KMS-11 (cell line): Measurements from ENCODE around the gene CILP2.

ENCODE experiments used
- H2AFZ ChIP-seq: fragments of 200-600 bp; sonication (generic); 2 replicates; pipeline ENCODE4 v1.6.1; 2016; ENCODE audit warnings: antibody characterized with exemption, mixed run types, low read depth
- H3K27ac ChIP-seq: fragments of 200-600 bp; sonication (generic); 2 replicates; pipeline ENCODE4 v1.6.1; 2016; ENCODE audit warnings: mild to moderate bottlenecking, mixed run types
- H3K27me3 ChIP-seq: fragments of 200-600 bp; sonication (generic); 2 replicates; pipeline ENCODE4 v1.6.1; 2017; ENCODE audit warnings: mild to moderate bottlenecking, low read depth, mixed run types, moderate library complexity; ENCODE audit not compliant: insufficient read depth
- H3K36me3 ChIP-seq: fragments of 200-600 bp; sonication (generic); 2 replicates; pipeline ENCODE4 v1.6.1; 2017; ENCODE audit warnings: mild to moderate bottlenecking, mixed run types; ENCODE audit not compliant: insufficient read depth
- H3K4me1 ChIP-seq: fragments of 200-600 bp; sonication (generic); 2 replicates; pipeline ENCODE4 v1.6.1; 2016; ENCODE audit warnings: mild to moderate bottlenecking, low read depth, mixed run types; ENCODE audit not compliant: poor library complexity, severe bottlenecking
- H3K4me2 ChIP-seq: fragments of 200-600 bp; sonication (generic); 2 replicates; pipeline ENCODE4 v1.7.0; 2016; ENCODE audit warnings: mild to moderate bottlenecking, mixed run types
- H3K4me3 ChIP-seq: fragments of 200-600 bp; sonication (generic); IDR thresholded peaks from 2 replicates; pipeline ENCODE4 v1.6.1; 2017; ENCODE audit warnings: low read depth, low read length, mixed read lengths; ENCODE audit not compliant: insufficient read depth
- H3K79me2 ChIP-seq: fragments of 200-600 bp; sonication (generic); 2 replicates; pipeline ENCODE4 v1.6.1; 2016; ENCODE audit warnings: low read depth, mixed run types; ENCODE audit not compliant: insufficient read depth
- H3K9ac ChIP-seq: fragments of 200-600 bp; sonication (generic); 2 replicates; pipeline ENCODE4 v1.6.1; 2016; ENCODE audit warnings: mild to moderate bottlenecking, mixed run types
- H4K20me1 ChIP-seq: fragments of 200-600 bp; sonication (generic); 2 replicates; pipeline ENCODE4 v1.6.1; 2016; ENCODE audit warnings: mild to moderate bottlenecking, mixed run types; ENCODE audit not compliant: insufficient read depth
- CTCF ChIP-seq: fragments of 200-600 bp; sonication (generic); conservative IDR thresholded peaks from 2 replicates; pipeline ENCODE4 v1.6.1; 2017; ENCODE audit warnings: low read depth, mild to moderate bottlenecking, antibody characterized with exemption, low read length, moderate library complexity, mixed read lengths

CILP2 gene

GRCh38 chr19:19540064-19540714 lies 2.1 kb downstream of the CILP2 start:
- TF ChIP-seq CTCF = no peak
- Histone ChIP-seq H4K20me1 (no peaks in the 10 kb centered on the region), H3K27ac (no peak overlapping the region), H3K4me1 (no peaks in the 10 kb centered on the region), H3K4me3 (no peak overlapping the region), H3K9ac (no peak overlapping the region), H3K4me2 (no peak overlapping the region), H3K36me3 (no peaks in the 10 kb centered on the region), H3K27me3 (no peaks in the 10 kb centered on the region), H2AFZ (no peak overlapping the region), H3K79me2 (no peaks in the 10 kb centered on the region)

GRCh38 chr19:19540715-19541515 lies 2.9 kb downstream of the CILP2 start:
- no peak overlapping the region for H2AFZ ChIP-seq
- no peaks in the 10 kb centered on the region for H3K79me2 ChIP-seq
- H3K27me3 ChIP-seq = no peaks in the 10 kb centered on the region
- H3K4me3 ChIP-seq = no peak overlapping the region
- no peak overlapping the region for H3K4me2 ChIP-seq
- no peak overlapping the region for H3K9ac ChIP-seq
- no peaks in the 10 kb centered on the region for H3K36me3 ChIP-seq
- H3K4me1 ChIP-seq = no peaks in the 10 kb centered on the region
- no peak for TF ChIP-seq CTCF
- no peak overlapping the region for H3K27ac ChIP-seq
- no peaks in the 10 kb centered on the region for H4K20me1 ChIP-seq

GRCh38 chr19:19541616-19542015 lies 3.6 kb downstream of the CILP2 start:
- Histone ChIP-seq H3K9ac (no peak overlapping the region), H3K4me2 (no peak overlapping the region), H3K27me3 (peaks cover 2% of the 10 kb centered on the region; the same call in 1 of the 2 replicates), H3K36me3 (no peaks in the 10 kb centered on the region), H3K79me2 (no peaks in the 10 kb centered on the region), H3K4me3 (no peak overlapping the region), H2AFZ (no peak overlapping the region), H3K4me1 (no peaks in the 10 kb centered on the region), H4K20me1 (no peaks in the 10 kb centered on the region), H3K27ac (no peak overlapping the region)
- TF ChIP-seq CTCF = no peak

DNA sequence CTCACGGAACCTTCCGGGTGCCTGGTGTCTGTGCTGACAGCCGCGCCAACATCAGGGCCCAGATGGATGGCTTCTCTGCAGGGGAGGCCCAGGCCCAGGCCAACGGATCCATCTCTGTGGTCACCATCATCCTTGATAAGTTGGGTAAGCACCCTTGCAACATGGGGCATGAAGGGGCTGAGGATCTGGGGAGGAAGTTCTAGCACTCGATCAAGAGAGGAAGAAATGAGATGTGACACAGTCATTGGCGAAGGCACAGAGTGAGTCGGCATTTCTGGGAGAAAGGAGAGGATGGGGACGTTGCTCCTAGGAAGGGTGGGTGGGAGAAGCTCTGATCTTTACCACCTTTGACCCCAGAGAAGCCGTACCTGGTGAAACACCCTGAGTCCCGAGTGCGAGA lies 4.4 kb downstream of the CILP2 start:
- Histone ChIP-seq H3K36me3 (no peaks in the 10 kb centered on the region), H3K4me3 (no peak overlapping the region), H2AFZ (no peak overlapping the region), H3K27me3 (peaks cover 2% of the 10 kb centered on the region; the same call in 1 of the 2 replicates), H3K27ac (no peak overlapping the region), H3K4me2 (no peak overlapping the region), H3K79me2 (no peaks in the 10 kb centered on the region), H4K20me1 (no peaks in the 10 kb centered on the region), H3K9ac (no peak overlapping the region), H3K4me1 (no peaks in the 10 kb centered on the region)
- TF ChIP-seq CTCF = no peak
